ENCODE measurements around the gene RHBDL2. TPM values are rescaled to one million over a fixed set of nuclear protein-coding genes. Genes with fewer than 3 reads are reported as not detected.

The RHBDL2 gene
- total and polyA plus RNA-seq, 4 experiments from 2014 or later, result not detected

DNA sequence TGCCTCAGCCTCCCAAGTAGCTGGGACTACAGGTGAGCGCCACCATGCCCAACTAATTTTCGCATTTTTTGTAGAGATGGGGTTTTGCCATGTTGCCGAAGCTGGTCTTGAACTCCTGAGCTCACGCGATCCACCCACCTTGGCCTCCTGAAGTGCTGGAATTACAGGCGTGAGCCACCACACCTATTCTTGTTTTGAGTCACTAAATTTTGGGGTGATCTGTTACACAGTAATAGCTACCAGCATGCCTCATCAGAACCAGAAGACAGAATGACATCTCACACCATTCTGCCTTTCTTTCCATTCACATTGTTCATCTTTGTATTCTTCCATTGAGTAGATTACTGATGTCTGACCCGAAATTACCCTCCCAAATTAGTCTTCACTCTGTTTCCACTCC lies 9.1 kb downstream of the RHBDL2 start:
- H3K4me1 ChIP-seq (ENCODE audit: insufficient read depth, low read length), result no peaks in the 10 kb centered on the region
- H3K27ac Mint-ChIP-seq, result no peak overlapping the region
- H3K4me1 Mint-ChIP-seq, result peaks cover 0 to 5% (median under 1%) of the 10 kb centered on the region in 4 donors
- intact Hi-C loops (cut with micrococcal nuclease), result no loop called here
- no peak for DNase-seq
- no peaks in the 10 kb centered on the region for H3K36me3 ChIP-seq (ENCODE audit: insufficient read depth, low read length)
- CTCF ChIA-PET (ENCODE audit: partially characterized antibody), result interaction anchor here (1.7 kb wide), 1 partner anchor 160 kb away, joined by 3 read pairs; no protein-coding TSS in a partner anchor
- H3K9me3 ChIP-seq (ENCODE audit: control insufficient read depth in 1 of 2, low read length in 2 of 2), result no peaks in the 10 kb centered on the region
- H3K36me3 Mint-ChIP-seq, result no peaks in the 10 kb centered on the region
- POLR2A ChIA-PET (ENCODE audit: partially characterized antibody), result no interaction called here
- no peaks in the 10 kb centered on the region for H3K9me3 Mint-ChIP-seq
- no peak overlapping the region for H3K4me3 ChIP-seq (ENCODE audit: low read length in 2 of 2)
- peaks cover 2 to 3% of the 10 kb centered on the region in 2 donors for H3K27me3 Mint-ChIP-seq
- no peak overlapping the region for H3K27ac ChIP-seq (ENCODE audit: low read depth, low read length)
- no peaks in the 10 kb centered on the region for H3K27me3 ChIP-seq (ENCODE audit: insufficient read depth, low read length)
- no peak overlapping the region for H3K4me3 Mint-ChIP-seq

GRCh38 chr1:38929476-38929875 lies 12.2 kb downstream of the RHBDL2 start:
- Histone ChIP-seq H3K9me3 (ENCODE audit: control insufficient read depth in 1 of 2, low read length in 2 of 2) (no peaks in the 10 kb centered on the region), H3K27me3 (ENCODE audit: insufficient read depth, low read length) (no peaks in the 10 kb centered on the region), H3K36me3 (ENCODE audit: insufficient read depth, low read length) (no peaks in the 10 kb centered on the region), H3K4me3 (ENCODE audit: low read length in 2 of 2) (no peak overlapping the region), H3K27ac (ENCODE audit: low read depth, low read length) (no peak overlapping the region), H3K4me1 (ENCODE audit: insufficient read depth, low read length) (no peaks in the 10 kb centered on the region)
- ChIA-PET POLR2A (ENCODE audit: partially characterized antibody) (no interaction called here), CTCF (ENCODE audit: partially characterized antibody) (interaction anchor here (0.8 kb wide), 1 partner anchor 37 kb away, joined by 3 read pairs; no protein-coding TSS in a partner anchor)
- Mint-ChIP-seq H3K4me3 (no peak overlapping the region), H3K27me3 (peaks cover 2 to 3% of the 10 kb centered on the region in 2 donors), H3K4me1 (peaks cover 0 to 5% (median under 1%) of the 10 kb centered on the region in 4 donors), H3K36me3 (no peaks in the 10 kb centered on the region), H3K27ac (peak overlapping the region in 3 of 7 donors; percentile 3 to 80 (median 56)), H3K9me3 (no peaks in the 10 kb centered on the region)
- intact Hi-C loops (cut with micrococcal nuclease), result no loop called here
- DNase-seq, result no peak

DNA sequence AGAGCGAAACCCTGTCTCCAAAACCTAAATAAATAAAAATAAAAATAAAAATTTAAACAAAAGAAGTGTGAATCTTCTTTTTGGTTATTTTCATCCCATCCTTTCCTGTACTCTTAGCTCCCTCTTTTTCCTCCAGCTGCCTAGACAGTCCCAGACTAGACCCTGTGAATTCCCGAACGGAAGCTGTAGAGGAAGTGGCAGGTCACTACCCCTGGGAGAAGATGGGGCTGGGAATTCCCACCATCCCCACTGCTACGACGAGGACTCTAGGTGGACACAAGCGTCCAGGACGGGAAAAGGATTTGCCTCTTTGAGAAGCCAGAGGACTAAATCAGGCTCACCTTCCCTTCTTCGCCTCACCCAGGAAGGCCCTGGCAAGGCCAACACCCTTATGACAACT lies 12.6 kb downstream of the RHBDL2 start:
- H3K27me3 Mint-ChIP-seq, result peaks cover 2 to 3% of the 10 kb centered on the region in 2 donors
- H3K4me3 Mint-ChIP-seq, result no peak overlapping the region
- intact Hi-C loops (cut with micrococcal nuclease), result no loop called here
- Histone ChIP-seq H3K36me3 (ENCODE audit: insufficient read depth, low read length) (no peaks in the 10 kb centered on the region), H3K4me3 (ENCODE audit: low read length in 2 of 2) (no peak overlapping the region), H3K4me1 (ENCODE audit: insufficient read depth, low read length) (no peaks in the 10 kb centered on the region), H3K9me3 (ENCODE audit: control insufficient read depth in 1 of 2, low read length in 2 of 2) (no peaks in the 10 kb centered on the region), H3K27me3 (ENCODE audit: insufficient read depth, low read length) (no peaks in the 10 kb centered on the region), H3K27ac (ENCODE audit: low read depth, low read length) (no peak overlapping the region)
- no peak for DNase-seq
- ChIA-PET CTCF (ENCODE audit: partially characterized antibody) (no interaction called here), POLR2A (ENCODE audit: partially characterized antibody) (no interaction called here)
- H3K36me3 Mint-ChIP-seq, result no peaks in the 10 kb centered on the region
- peaks cover 0 to 5% (median under 1%) of the 10 kb centered on the region in 4 donors for H3K4me1 Mint-ChIP-seq
- H3K9me3 Mint-ChIP-seq, result no peaks in the 10 kb centered on the region
- H3K27ac Mint-ChIP-seq, result peak overlapping the region in 2 of 7 donors; percentile 56 to 80

- no peak overlapping the region for H3K27ac ChIP-seq (ENCODE audit: low read depth, low read length)
- CTCF ChIA-PET (ENCODE audit: partially characterized antibody), result no interaction called here
- no peak overlapping the region for H3K4me3 ChIP-seq (ENCODE audit: low read length in 2 of 2)
- no peaks in the 10 kb centered on the region for H3K9me3 ChIP-seq (ENCODE audit: control insufficient read depth in 1 of 2, low read length in 2 of 2)
- no peaks in the 10 kb centered on the region for H3K4me1 ChIP-seq (ENCODE audit: insufficient read depth, low read length)
- Mint-ChIP-seq H3K27ac (no peak overlapping the region), H3K9me3 (no peaks in the 10 kb centered on the region), H3K27me3 (no peaks in the 10 kb centered on the region), H3K4me3 (no peak overlapping the region), H3K36me3 (no peaks in the 10 kb centered on the region), H3K4me1 (peaks cover 0 to 5% (median under 1%) of the 10 kb centered on the region in 4 donors)
- POLR2A ChIA-PET (ENCODE audit: partially characterized antibody), result no interaction called here
- DNase-seq, result no peak
- no peaks in the 10 kb centered on the region for H3K36me3 ChIP-seq (ENCODE audit: insufficient read depth, low read length)
- intact Hi-C loops (cut with micrococcal nuclease), result no loop called here
- H3K27me3 ChIP-seq (ENCODE audit: insufficient read depth, low read length), result no peaks in the 10 kb centered on the region
These were observed 15.5 kb downstream of the RHBDL2 start for GRCh38 chr1:38926091-38926490.

GRCh38 chr1:38925391-38925790 lies 16.2 kb downstream of the RHBDL2 start:
- Mint-ChIP-seq H3K36me3 (no peaks in the 10 kb centered on the region), H3K4me3 (no peak overlapping the region), H3K27ac (no peak overlapping the region), H3K9me3 (no peaks in the 10 kb centered on the region), H3K27me3 (no peaks in the 10 kb centered on the region), H3K4me1 (peaks cover 0 to 5% (median under 1%) of the 10 kb centered on the region in 4 donors)
- H3K27ac ChIP-seq (ENCODE audit: low read depth, low read length), result no peak overlapping the region
- H3K4me3 ChIP-seq (ENCODE audit: low read length in 2 of 2), result no peak overlapping the region
- CTCF ChIA-PET (ENCODE audit: partially characterized antibody), result no interaction called here
- no peak for DNase-seq
- intact Hi-C loops (cut with micrococcal nuclease), result no loop called here
- no peaks in the 10 kb centered on the region for H3K9me3 ChIP-seq (ENCODE audit: control insufficient read depth in 1 of 2, low read length in 2 of 2)
- POLR2A ChIA-PET (ENCODE audit: partially characterized antibody), result no interaction called here
- H3K4me1 ChIP-seq (ENCODE audit: insufficient read depth, low read length), result no peaks in the 10 kb centered on the region
- H3K27me3 ChIP-seq (ENCODE audit: insufficient read depth, low read length), result no peaks in the 10 kb centered on the region
- H3K36me3 ChIP-seq (ENCODE audit: insufficient read depth, low read length), result no peaks in the 10 kb centered on the region

GRCh38 chr1:38923607-38924006 lies 18.0 kb downstream of the RHBDL2 start:
- H3K4me1 Mint-ChIP-seq, result peaks cover 0 to 1% (median 0%) of the 10 kb centered on the region in 4 donors
- Histone ChIP-seq H3K27me3 (ENCODE audit: insufficient read depth, low read length) (no peaks in the 10 kb centered on the region), H3K36me3 (ENCODE audit: insufficient read depth, low read length) (no peaks in the 10 kb centered on the region), H3K4me3 (ENCODE audit: low read length in 2 of 2) (no peak overlapping the region), H3K27ac (ENCODE audit: low read depth, low read length) (no peak overlapping the region), H3K9me3 (ENCODE audit: control insufficient read depth in 1 of 2, low read length in 2 of 2) (no peaks in the 10 kb centered on the region), H3K4me1 (ENCODE audit: insufficient read depth, low read length) (no peaks in the 10 kb centered on the region)
- no peak overlapping the region for H3K4me3 Mint-ChIP-seq
- ChIA-PET POLR2A (ENCODE audit: partially characterized antibody) (no interaction called here), CTCF (ENCODE audit: partially characterized antibody) (no interaction called here)
- H3K27ac Mint-ChIP-seq, result no peak overlapping the region
- H3K27me3 Mint-ChIP-seq, result no peaks in the 10 kb centered on the region
- DNase-seq, result no peak
- no peaks in the 10 kb centered on the region for H3K36me3 Mint-ChIP-seq
- intact Hi-C loops (cut with micrococcal nuclease), result no loop called here
- no peaks in the 10 kb centered on the region for H3K9me3 Mint-ChIP-seq

- DNase-seq, result no peak
- CTCF ChIA-PET (ENCODE audit: partially characterized antibody), result interaction anchor here (1.6 kb wide), 1 partner anchor 173 kb away, joined by 4 read pairs; no protein-coding TSS in a partner anchor
- POLR2A ChIA-PET (ENCODE audit: partially characterized antibody), result no interaction called here
These were observed 22.5 kb downstream of the RHBDL2 start for GRCh38 chr1:38919130-38919529.

DNA sequence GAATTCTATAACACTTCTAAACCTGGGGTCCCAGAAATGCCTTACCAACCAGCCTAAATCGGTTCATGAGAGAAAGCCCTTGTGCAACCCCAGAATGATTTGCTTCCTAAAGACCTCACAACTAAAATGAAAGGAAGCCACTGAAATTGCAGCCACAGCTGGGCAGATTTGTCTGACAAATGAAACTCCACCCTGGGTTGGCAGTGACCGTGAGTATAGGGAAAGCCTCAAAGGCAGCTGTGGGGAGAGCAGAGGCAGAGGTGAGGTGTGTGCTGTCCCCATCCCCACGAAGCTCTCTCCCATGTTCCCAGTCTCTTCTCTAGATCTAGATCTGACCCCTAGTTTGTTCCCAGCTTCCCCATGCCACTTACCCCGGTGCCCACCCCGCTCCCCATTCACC lies 23.1 kb downstream of the RHBDL2 start:
- Mint-ChIP-seq H3K36me3 (no peaks in the 10 kb centered on the region), H3K27me3 (no peaks in the 10 kb centered on the region), H3K4me1 (peaks cover 0 to 1% (median 0%) of the 10 kb centered on the region in 4 donors), H3K27ac (no peak overlapping the region), H3K9me3 (no peaks in the 10 kb centered on the region), H3K4me3 (no peak overlapping the region)
- Histone ChIP-seq H3K9me3 (ENCODE audit: control insufficient read depth in 1 of 2, low read length in 2 of 2) (no peaks in the 10 kb centered on the region), H3K36me3 (ENCODE audit: insufficient read depth, low read length) (no peaks in the 10 kb centered on the region), H3K27ac (ENCODE audit: low read depth, low read length) (no peak overlapping the region), H3K27me3 (ENCODE audit: insufficient read depth, low read length) (no peaks in the 10 kb centered on the region), H3K4me1 (ENCODE audit: insufficient read depth, low read length) (no peaks in the 10 kb centered on the region), H3K4me3 (ENCODE audit: low read length in 2 of 2) (no peak overlapping the region)
- CTCF ChIA-PET (ENCODE audit: partially characterized antibody), result interaction anchor here (1.6 kb wide), 1 partner anchor 173 kb away, joined by 4 read pairs; no protein-coding TSS in a partner anchor
- POLR2A ChIA-PET (ENCODE audit: partially characterized antibody), result no interaction called here
- intact Hi-C loops (cut with micrococcal nuclease), result no loop called here
- no peak for DNase-seq

More at GRCh38 chr1:38919130-38919529, 22.5 kb downstream of the RHBDL2 start:
- H3K9me3 Mint-ChIP-seq, result no peaks in the 10 kb centered on the region
- no peaks in the 10 kb centered on the region for H3K27me3 Mint-ChIP-seq
- H3K4me3 Mint-ChIP-seq, result no peak overlapping the region
- peaks cover 0 to 1% (median 0%) of the 10 kb centered on the region in 4 donors for H3K4me1 Mint-ChIP-seq
- H3K4me3 ChIP-seq (ENCODE audit: low read length in 2 of 2), result no peak overlapping the region
- H3K27ac ChIP-seq (ENCODE audit: low read depth, low read length), result no peak overlapping the region
- no peaks in the 10 kb centered on the region for H3K27me3 ChIP-seq (ENCODE audit: insufficient read depth, low read length)
- H3K4me1 ChIP-seq (ENCODE audit: insufficient read depth, low read length), result no peaks in the 10 kb centered on the region
- no peaks in the 10 kb centered on the region for H3K36me3 Mint-ChIP-seq
- intact Hi-C loops (cut with micrococcal nuclease), result no loop called here
- no peaks in the 10 kb centered on the region for H3K9me3 ChIP-seq (ENCODE audit: control insufficient read depth in 1 of 2, low read length in 2 of 2)
- H3K27ac Mint-ChIP-seq, result peak overlapping the region in 1 of 7 donors; percentile 19
- no peaks in the 10 kb centered on the region for H3K36me3 ChIP-seq (ENCODE audit: insufficient read depth, low read length)

Data from CD4-positive, alpha-beta memory T cell (primary cell).